Right ventricle myocardium inferior (tissue), 1 donor: ENCODE data around the gene NRP2. TPM values are rescaled to one million over a fixed set of nuclear protein-coding genes. Genes with fewer than 3 reads are reported as not detected.
A peak's percentile ranks its signal among the peaks of the same experiment; 100 is the strongest.

ENCODE experiments used
- ATAC-seq: fragments of 200-7000 bp; cut with Tn5 transposase; one replicate; pipeline ENCODE4 v1.9.1; 2020; ENCODE audit warnings: mild to moderate bottlenecking, moderate library complexity
- DNase-seq: peaks from one replicate; pipeline ENCODE4 v3.0.0; 2021; ENCODE audit errors: missing footprints
- intact Hi-C: fragments of 100-400 bp; cut with DNase I; formaldehyde crosslinking; loops from one replicate; pipeline ENCODE4 v1.11.0; 2022
- total RNA-seq: library from RNA; stranded (reverse); fragmentation: NEBNext Ultra II Directional; extraction: Animal tissue kit (Norgen Biotek cat#: 25700); gene quantifications from one replicate; pipeline ENCODE4 v1.2.1, GENCODE V29; 2021
- donor health status: DM: no; HTN: yes; CAD: no; lungs with severe emphysema.

Gene NRP2
- total RNA-seq, 1 donor from 2014 or later = 7.6 TPM

- DNase-seq (no peak), ATAC-seq (no peak)
- intact Hi-C loops = loop anchor here (10.0 kb wide), 1 partner anchor 1419 kb away; no protein-coding TSS in a partner anchor
Measured at GRCh38 chr2:205683502-205684367, 1.4 kb downstream of the NRP2 start.

DNA sequence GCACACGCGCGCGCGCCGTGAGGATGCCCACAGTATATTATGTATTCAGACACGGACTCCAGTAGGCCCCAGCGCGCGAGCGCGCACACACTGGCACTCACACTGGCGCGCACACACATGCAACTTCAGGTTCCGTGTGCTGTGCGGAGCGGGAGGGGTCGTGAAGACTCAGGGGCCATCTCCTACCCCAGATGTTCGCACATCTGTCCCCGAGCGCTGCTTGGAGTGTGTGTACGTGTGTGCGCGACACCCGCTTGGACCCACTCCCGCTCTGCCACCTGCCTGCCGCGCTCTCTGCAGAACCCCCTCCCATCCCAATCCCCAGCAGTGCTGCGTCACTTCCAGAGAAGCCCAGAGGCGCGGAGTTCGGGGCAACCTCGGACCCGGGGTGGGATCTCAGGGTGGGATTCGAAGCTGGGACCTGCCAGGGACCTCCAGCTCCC is 2.6 kb downstream of the NRP2 start:
- intact Hi-C loops = loop anchor here (10.0 kb wide), 1 partner anchor 1420 kb away; no protein-coding TSS in a partner anchor
- no peak for DNase-seq
- ATAC-seq = no peak

GRCh38 chr2:205685314-205686055 is 3.2 kb downstream of the NRP2 start:
- DNase-seq = peak; percentile 69
- intact Hi-C loops = loop anchor here (10.0 kb wide), 1 partner anchor 1421 kb away; no protein-coding TSS in a partner anchor
- ATAC-seq = no peak

GRCh38 chr2:205686056-205686782 is 3.9 kb downstream of the NRP2 start:
- DNase-seq (no peak), ATAC-seq (no peak)
- intact Hi-C loops = loop anchor here (10.0 kb wide), 1 partner anchor 1421 kb away; no protein-coding TSS in a partner anchor

DNA sequence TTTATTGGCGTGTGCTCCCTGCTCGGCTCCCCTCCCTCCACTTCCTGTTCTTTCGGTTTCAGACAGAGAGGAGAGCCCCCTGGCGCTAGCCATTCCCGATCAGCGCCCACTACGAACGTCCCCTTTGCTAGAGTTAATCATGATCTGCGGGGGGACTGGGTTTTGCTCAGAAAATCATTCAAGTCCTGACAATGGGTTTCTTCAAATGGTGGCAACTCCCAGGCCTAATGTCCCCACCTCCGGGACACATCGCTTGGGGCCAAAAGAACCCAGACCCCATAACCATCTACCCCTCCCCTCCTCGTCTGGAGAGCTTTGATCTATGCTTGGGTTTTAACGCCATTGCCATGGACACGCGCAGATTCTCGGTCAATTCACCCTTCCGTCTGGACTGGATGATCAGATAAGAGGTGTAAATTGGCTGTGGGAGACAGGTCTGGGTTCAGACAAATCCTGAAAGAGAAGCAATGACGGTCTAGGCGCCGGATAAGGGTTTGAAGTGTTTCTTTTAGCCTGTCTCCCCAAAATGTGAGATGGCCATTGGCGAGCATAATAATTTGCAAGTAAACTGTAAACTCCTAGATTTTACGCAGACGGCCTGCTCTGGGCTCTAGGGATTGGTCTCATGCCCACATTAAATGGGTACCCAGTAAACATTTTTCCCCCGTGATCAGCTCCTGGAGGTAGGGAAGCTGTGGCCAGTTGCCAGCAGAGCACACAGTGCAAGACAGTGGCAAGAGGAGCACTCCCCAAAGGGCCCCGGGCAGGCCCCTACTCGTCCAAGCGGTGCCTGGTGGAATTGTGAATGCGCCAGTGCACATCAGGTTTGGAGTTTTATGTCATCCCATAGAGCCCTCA is 4.7 kb downstream of the NRP2 start:
- DNase-seq (no peak), ATAC-seq (no peak)
- intact Hi-C loops = loop anchor here (10.0 kb wide), 1 partner anchor 1422 kb away; no protein-coding TSS in a partner anchor

DNA sequence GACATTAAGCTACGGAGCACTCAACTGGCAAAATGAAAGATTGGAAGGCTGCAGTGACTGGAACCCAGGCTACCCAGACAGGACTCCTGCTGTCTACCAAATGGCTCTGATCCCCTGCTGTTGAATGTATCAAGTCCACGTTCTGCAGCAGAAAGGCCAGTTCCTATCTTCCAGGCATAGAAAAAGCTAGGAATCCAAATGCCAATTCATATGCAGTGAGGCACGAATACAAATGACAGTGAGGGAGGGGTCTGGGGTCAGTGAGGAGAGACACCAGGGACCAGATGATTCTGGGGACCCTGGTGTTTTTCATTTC is 5.3 kb downstream of the NRP2 start:
- intact Hi-C loops = loop anchor here (10.0 kb wide), 1 partner anchor 1423 kb away; no protein-coding TSS in a partner anchor
- ATAC-seq (no peak), DNase-seq (no peak)

- no peak for ATAC-seq
- intact Hi-C loops = loop anchor here (10.0 kb wide), 1 partner anchor 1424 kb away; no protein-coding TSS in a partner anchor
- no peak for DNase-seq
Measured at GRCh38 chr2:205688417-205689200, 6.3 kb downstream of the NRP2 start.

DNA sequence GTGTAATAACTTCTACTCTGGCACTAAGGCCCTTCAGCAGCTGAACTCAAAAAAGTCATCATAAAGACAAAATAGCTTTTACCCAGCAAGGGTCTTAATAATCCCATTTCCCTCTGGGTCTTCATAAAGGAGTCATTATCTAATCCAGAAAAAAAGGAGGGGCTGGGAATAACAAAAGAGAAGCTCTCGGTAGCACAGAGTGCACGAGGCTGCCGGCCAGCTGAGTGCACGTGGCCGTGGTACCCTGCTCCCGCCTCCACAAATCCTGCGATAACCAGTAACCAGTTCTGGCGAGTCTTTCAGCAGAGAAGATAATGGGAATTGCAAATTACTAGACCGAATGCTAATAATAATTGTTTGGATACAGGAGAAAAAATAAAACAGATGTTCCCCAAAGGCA is 7.5 kb downstream of the NRP2 start:
- DNase-seq (no peak), ATAC-seq (no peak)
- intact Hi-C loops = loop anchor here (10.0 kb wide), 1 partner anchor 1425 kb away; no protein-coding TSS in a partner anchor

- no peak for ATAC-seq
- intact Hi-C loops = no loop called here
- no peak for DNase-seq
Measured at GRCh38 chr2:205692104-205692503, 9.8 kb downstream of the NRP2 start.

GRCh38 chr2:205694256-205694655 is 12.0 kb downstream of the NRP2 start:
- intact Hi-C loops = no loop called here
- ATAC-seq (no peak), DNase-seq (no peak)

- DNase-seq = no peak
- intact Hi-C loops = no loop called here
- no peak for ATAC-seq
Measured at GRCh38 chr2:205695460-205695991, 13.2 kb downstream of the NRP2 start.

DNA sequence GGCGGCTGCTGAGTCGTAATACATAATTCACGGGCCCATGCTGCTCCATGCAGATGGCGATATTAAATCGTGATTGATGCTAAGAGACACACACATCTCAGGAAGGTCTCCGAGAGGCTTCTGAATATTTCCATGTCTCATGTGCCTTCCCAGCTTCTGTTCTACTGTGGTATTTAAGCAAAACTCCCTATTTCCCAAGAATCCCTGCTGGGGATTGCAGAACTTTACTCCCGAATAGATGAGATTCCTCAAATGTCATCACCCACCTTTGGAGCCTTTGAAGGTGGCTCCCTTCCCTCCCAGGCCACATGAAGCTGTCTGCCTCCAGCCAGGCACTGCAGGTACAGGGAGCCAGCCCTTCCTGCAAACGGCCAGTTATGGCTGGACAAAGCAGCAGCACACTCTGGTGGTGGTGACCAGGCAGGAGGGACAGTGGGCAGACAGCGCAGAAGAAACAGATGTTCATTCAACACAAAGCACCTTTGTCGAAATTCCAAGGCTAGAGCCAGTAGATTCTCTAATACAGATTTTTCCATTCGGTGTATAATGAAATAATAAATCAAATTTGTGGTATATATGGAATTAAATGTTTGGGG is 14.1 kb downstream of the NRP2 start:
- DNase-seq (no peak), ATAC-seq (no peak)
- intact Hi-C loops = no loop called here

DNA sequence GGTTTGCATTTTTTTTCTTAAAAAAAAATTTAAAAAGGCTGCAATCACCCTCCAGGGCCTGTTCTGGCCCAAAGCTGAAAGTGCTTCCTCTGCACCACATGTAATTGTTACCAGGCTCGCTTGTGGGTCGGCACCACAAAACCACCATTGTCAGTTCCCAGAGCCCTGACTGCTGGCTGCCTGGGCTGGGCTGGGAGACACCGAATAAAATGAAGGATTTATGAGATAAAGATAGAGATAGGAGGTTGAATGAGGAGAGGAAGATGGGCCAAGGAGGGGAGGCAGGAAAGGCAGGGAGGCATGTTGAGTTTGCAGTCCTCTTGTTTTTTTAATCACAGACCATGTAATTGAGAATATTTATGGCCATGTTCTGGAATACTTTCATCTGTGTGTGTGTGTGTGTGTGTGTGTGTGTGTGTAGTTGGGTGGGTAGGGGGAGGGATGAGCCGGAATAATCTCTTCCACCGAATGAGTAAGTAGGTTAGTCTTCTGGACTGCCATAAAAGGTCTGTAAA is 14.7 kb downstream of the NRP2 start:
- no peak for DNase-seq
- no peak for ATAC-seq
- intact Hi-C loops = no loop called here

DNA sequence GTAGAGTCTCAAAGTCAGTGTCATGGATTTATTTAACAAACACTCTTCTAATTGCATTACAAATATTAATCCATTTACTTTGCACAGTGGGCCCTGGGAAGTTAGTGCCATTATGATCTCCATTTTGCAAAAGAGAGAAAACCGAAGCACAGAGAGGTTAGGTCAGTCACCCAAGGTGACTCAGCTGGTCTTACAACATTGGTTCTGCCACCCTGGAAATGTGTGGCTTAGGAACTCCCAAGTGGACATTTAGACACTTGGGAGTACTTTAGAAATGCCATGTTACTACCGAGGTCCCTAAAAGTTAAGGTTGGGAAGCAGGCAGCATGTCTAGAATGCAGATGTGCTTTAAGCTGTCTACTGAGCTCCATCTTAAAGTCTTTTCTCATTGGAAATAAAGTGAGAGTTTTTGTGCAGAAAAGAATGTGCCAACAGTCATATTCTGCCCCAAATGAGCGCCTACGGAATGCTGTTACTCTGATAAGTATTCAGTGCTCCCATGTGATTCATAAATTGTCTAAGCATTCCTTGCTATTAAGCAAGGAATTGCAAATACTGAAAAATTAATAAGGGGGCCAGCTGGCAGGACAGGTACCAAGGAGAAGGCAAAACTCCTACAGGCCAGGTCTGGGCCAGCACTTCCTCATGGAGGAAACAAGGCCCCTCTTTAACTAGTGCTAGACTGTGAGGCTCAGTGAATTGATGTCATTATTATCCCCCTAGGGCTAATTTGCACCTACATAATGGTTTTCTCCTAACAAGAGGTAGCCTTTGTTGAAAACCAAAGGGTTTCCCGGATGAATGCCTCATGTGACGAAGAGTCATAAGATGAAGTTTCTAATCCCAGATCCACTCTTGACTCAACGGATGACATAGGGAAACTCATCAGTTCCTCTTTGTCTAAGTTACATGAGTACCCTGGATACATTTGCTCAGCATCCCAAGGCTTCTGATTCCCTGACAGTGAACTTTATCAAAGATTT is 16.3 kb downstream of the NRP2 start:
- no peak for DNase-seq
- no peak for ATAC-seq
- intact Hi-C loops = no loop called here

DNA sequence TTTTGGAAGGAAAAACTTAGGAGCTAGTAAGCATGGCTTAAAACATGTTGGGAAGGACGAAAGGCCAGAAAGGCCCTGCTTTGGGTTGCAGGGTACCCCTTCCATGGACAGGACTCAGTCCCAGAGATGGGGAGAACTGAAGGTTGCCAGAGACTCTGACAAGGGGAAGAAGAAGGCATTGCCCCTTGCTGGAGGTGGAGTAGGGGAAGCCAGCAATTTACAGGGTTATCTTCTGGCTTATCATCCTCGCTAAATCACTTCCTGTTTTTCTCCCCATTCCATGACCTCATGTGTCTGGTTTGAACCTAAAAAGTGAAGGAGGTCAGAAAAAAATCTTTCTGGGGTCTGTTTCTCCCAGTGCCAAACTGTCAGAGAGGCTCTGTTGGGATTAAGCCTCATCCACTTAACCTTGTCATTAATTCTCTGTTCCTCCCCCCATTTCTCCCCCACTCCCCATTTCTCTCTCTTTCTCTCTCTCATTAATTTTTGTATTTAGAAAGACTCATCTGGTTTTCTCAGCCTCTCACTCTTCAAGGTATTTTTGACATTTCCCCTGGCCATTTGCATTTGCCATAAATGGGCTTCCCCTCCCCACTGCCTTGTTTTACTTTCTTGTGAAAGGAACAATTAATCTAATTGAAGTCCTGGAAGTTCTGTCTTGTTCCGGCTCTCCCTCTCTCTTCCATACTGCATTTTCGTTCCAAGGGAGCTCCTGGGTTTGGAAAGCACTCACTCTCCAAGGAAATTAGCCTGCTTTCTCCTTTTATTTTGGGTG is 17.4 kb downstream of the NRP2 start:
- ATAC-seq (no peak), DNase-seq (no peak)
- intact Hi-C loops = no loop called here
